HepG2 (cell line): Measurements from ENCODE around the gene FUCA1. TPM values are rescaled to one million over a fixed set of nuclear protein-coding genes. Genes with fewer than 3 reads are reported as not detected.

Experiments used
- ETS1 ChIP-seq: sonication (generic); formaldehyde crosslinking; IDR thresholded peaks from 2 replicates; pipeline ENCODE4 v1.4.0; 2020; ENCODE audit warnings: missing genetic modification reagents
- FOXK1 ChIP-seq: sonication (generic); formaldehyde crosslinking; IDR thresholded peaks from 2 replicates; pipeline ENCODE4 v1.4.0; 2020; ENCODE audit warnings: low read depth, missing genetic modification reagents, borderline replicate concordance
- KDM3A ChIP-seq: IDR thresholded peaks from 2 replicates; pipeline ENCODE4 v1.6.1; 2018; ENCODE audit warnings: low read depth, missing compliant biosample characterization
- MTF1 ChIP-seq: sonication (generic); formaldehyde crosslinking; IDR thresholded peaks from 2 replicates; pipeline ENCODE4 v1.5.0; 2020; ENCODE audit warnings: missing genetic modification reagents
- NCOR1 ChIP-seq: fragments of 200-600 bp; sonication (generic); IDR thresholded peaks from 2 replicates; pipeline ENCODE4 v1.7.0; 2017; ENCODE audit warnings: antibody characterized with exemption, low read length, borderline replicate concordance
- RBAK ChIP-seq: sonication (generic); formaldehyde crosslinking; IDR thresholded peaks from 2 replicates; pipeline ENCODE4 v1.5.1; 2020; ENCODE audit warnings: mild to moderate bottlenecking, missing genetic modification reagents
- REXO4 ChIP-seq: sonication (generic); formaldehyde crosslinking; IDR thresholded peaks from 2 replicates; pipeline ENCODE4 v1.8.0; 2022; ENCODE audit warnings: missing genetic modification reagents, mild to moderate bottlenecking, borderline replicate concordance
- RXRA ChIP-seq: sonication (generic); formaldehyde crosslinking; IDR thresholded peaks from 2 replicates; pipeline ENCODE4 v1.5.1; 2020; ENCODE audit warnings: missing genetic modification reagents
- SIN3B ChIP-seq: fragments of 150-350 bp; IDR thresholded peaks from 2 replicates; pipeline ENCODE4 v1.6.1; 2014; ENCODE audit warnings: low read length
- THYN1 ChIP-seq: sonication (generic); formaldehyde crosslinking; IDR thresholded peaks from 2 replicates; pipeline ENCODE4 v1.8.1; 2023; ENCODE audit warnings: low read depth, mild to moderate bottlenecking, moderate library complexity, missing genetic modification reagents, borderline replicate concordance
- TRAFD1 ChIP-seq: sonication (generic); formaldehyde crosslinking; IDR thresholded peaks from 2 replicates; pipeline ENCODE4 v1.5.1; 2020; ENCODE audit warnings: missing genetic modification reagents, mild to moderate bottlenecking, borderline replicate concordance
- ZBTB33 ChIP-seq: sonication (generic); formaldehyde crosslinking; IDR thresholded peaks from 2 replicates; pipeline ENCODE4 v1.4.0; 2020; ENCODE audit warnings: missing genetic modification reagents
- ZMYM3 ChIP-seq: sonication (generic); formaldehyde crosslinking; IDR thresholded peaks from 2 replicates; pipeline ENCODE4 v1.5.1; 2020; ENCODE audit warnings: mild to moderate bottlenecking, missing genetic modification reagents
- ZNF121 ChIP-seq: sonication (generic); formaldehyde crosslinking; IDR thresholded peaks from 2 replicates; pipeline ENCODE4 v1.5.0; 2020; ENCODE audit warnings: mild to moderate bottlenecking, missing genetic modification reagents
- ZNF224 ChIP-seq: sonication (generic); formaldehyde crosslinking; IDR thresholded peaks from 2 replicates; pipeline ENCODE4 v1.5.0; 2020; ENCODE audit warnings: mild to moderate bottlenecking, missing genetic modification reagents
- ZNF263 ChIP-seq: sonication (generic); formaldehyde crosslinking; IDR thresholded peaks from 2 replicates; pipeline ENCODE4 v1.4.0; 2020; ENCODE audit warnings: missing genetic modification reagents
- ZNF282 ChIP-seq: fragments of 450-650 bp; IDR thresholded peaks from 2 replicates; pipeline ENCODE4 v1.6.1; 2018; ENCODE audit not compliant: partially characterized antibody
- ZNF441 ChIP-seq: sonication (generic); formaldehyde crosslinking; IDR thresholded peaks from 2 replicates; pipeline ENCODE4 v1.7.0; 2021; ENCODE audit warnings: missing genetic modification reagents, borderline replicate concordance
- ZNF775 ChIP-seq: sonication (generic); formaldehyde crosslinking; IDR thresholded peaks from 2 replicates; pipeline ENCODE4 v1.4.0; 2020; ENCODE audit warnings: missing genetic modification reagents, mild to moderate bottlenecking, moderate library complexity, borderline replicate concordance
- polyA plus RNA-seq, 8 experiments: library from polyadenylated mRNA; depleted of rRNA in 3 of 8; stranded (reverse) in 7 of 8; unstranded in 1 of 8; fragments of >200 nt; fragmentation: Illumina TruSeq in 4 of 8; extraction: Trizol in 4 of 8; gene quantifications; 2 replicates each; pipeline versions ENCODE4 v1.2.1 to v1.2.3, GENCODE V29; 2011 to 2016; ENCODE audit warnings: low read depth in 4 of 8, missing spikeins in 1 of 8, mixed read lengths in 1 of 8; ENCODE audit not compliant: insufficient read depth in 1 of 8
- total RNA-seq, 5 experiments: library from RNA; depleted of rRNA; stranded (reverse); fragments of >200 nt; fragmentation: Illumina TruSeq; extraction: Trizol; gene quantifications; 2 replicates each; pipeline ENCODE4 v1.2.3, GENCODE V29; 2016; ENCODE audit warnings: low read depth in 1 of 5
- TF ChIP-seq, protein P1 (sequence below): sonication (generic); formaldehyde crosslinking; IDR thresholded peaks from 2 replicates; pipeline ENCODE4 v1.4.0; 2020; ENCODE audit warnings: missing genetic modification reagents
- TF ChIP-seq, protein P2 (sequence below): sonication (generic); formaldehyde crosslinking; IDR thresholded peaks from 2 replicates; pipeline ENCODE4 v1.4.0; 2020; ENCODE audit warnings: mild to moderate bottlenecking, missing genetic modification reagents
- TF ChIP-seq, protein P3 (sequence below): sonication (generic); formaldehyde crosslinking; IDR thresholded peaks from 2 replicates; pipeline ENCODE4 v1.8.0; 2022; ENCODE audit warnings: missing genetic modification reagents, mild to moderate bottlenecking, borderline replicate concordance

FUCA1 gene
- total and polyA plus RNA-seq, 2 of the 13 experiments (the other 11 are each of a cell fraction or from before 2014, with no cell fraction given): 32.7 to 33.6 TPM

DNA sequence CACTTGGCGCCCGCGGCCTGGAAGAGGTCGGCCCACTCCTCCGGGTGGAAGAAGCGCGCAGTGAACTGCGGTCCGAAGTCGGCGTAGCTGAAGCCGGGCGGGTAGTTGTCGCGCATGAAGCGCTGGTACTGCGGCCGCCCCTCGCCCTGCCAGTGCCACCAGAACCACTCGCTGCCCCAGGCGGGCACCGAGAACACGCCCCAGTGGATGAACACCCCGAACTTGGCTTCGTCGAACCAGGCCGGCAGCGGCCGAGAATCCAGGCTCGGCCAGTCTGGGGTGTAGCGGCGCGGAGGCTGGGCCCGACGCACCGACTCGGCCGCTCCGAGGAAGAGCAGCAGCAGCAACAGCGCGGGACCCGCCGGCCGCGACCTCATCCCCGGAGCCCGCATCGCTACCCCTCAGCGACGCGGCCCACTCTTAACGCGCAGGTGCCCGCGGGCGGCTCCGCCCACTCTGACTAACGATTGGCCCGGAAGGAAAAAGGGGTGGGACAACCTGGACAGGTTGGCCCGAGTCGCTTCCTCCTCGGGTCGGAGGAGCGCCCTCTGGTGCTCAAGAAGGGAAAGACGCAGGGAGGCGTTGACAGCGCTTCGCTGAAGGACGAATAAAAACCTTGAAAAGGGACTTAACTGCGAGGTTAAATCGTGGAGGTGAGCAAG lies at the start of gene FUCA1 (continued):
- TF ChIP-seq ZNF224 (CRISPR knock-in tag): 0 out of 2 replicates have a peak, but pooled peaks have one; percentile 30
- TF ChIP-seq SIN3B: no peak
- TF ChIP-seq KDM3A (CRISPR knock-in tag): peak; percentile 36; the same call in 1 of the 2 replicates
- TF ChIP-seq, protein P1, sequence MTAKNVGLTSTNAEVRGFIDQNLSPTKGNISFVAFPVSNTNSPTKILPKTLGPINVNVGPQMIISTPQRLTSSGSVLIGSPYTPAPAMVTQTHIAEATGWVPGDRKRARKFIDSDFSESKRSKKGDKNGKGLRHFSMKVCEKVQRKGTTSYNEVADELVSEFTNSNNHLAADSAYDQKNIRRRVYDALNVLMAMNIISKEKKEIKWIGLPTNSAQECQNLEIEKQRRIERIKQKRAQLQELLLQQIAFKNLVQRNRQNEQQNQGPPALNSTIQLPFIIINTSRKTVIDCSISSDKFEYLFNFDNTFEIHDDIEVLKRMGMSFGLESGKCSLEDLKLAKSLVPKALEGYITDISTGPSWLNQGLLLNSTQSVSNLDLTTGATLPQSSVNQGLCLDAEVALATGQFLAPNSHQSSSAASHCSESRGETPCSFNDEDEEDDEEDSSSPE (CRISPR knock-in tag): peak; percentile 59; the same call in 1 of the 2 replicates
- 0 out of 2 replicates have a peak, but pooled peaks have one; percentile 34 for TF ChIP-seq MTF1
- no peak for TF ChIP-seq ZNF282
- TF ChIP-seq NCOR1: no peak
- no peak for TF ChIP-seq RBAK
- TF ChIP-seq, protein P2, sequence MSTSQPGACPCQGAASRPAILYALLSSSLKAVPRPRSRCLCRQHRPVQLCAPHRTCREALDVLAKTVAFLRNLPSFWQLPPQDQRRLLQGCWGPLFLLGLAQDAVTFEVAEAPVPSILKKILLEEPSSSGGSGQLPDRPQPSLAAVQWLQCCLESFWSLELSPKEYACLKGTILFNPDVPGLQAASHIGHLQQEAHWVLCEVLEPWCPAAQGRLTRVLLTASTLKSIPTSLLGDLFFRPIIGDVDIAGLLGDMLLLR: no peak
- TF ChIP-seq FOXK1 (CRISPR knock-in tag): 0 out of 2 replicates have a peak, but pooled peaks have one; percentile 11
- no peak for TF ChIP-seq ZNF775 (CRISPR knock-in tag)
- no peak for TF ChIP-seq ZBTB33
- peak; percentile 9; the same call in 1 of the 2 replicates for TF ChIP-seq ZMYM3
- TF ChIP-seq ZNF121 (CRISPR knock-in tag): no peak
- peak; percentile 69; the same call in 1 of the 2 replicates for TF ChIP-seq ZNF441 (CRISPR knock-in tag)
- TF ChIP-seq ZNF263 (CRISPR knock-in tag): peak; percentile 9; the same call in 1 of the 2 replicates
- TF ChIP-seq RXRA: peak; percentile 30; the same call in 1 of the 2 replicates
- peak; percentile 53; the same call in 1 of the 2 replicates for TF ChIP-seq REXO4 (CRISPR knock-in tag)
- TF ChIP-seq TRAFD1: 0 out of 2 replicates have a peak, but pooled peaks have one; percentile 49
- no peak for TF ChIP-seq ETS1 (CRISPR knock-in tag)
- TF ChIP-seq, protein P3, sequence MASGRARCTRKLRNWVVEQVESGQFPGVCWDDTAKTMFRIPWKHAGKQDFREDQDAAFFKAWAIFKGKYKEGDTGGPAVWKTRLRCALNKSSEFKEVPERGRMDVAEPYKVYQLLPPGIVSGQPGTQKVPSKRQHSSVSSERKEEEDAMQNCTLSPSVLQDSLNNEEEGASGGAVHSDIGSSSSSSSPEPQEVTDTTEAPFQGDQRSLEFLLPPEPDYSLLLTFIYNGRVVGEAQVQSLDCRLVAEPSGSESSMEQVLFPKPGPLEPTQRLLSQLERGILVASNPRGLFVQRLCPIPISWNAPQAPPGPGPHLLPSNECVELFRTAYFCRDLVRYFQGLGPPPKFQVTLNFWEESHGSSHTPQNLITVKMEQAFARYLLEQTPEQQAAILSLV (CRISPR knock-in tag): peak; percentile 69; the same call in 1 of the 2 replicates
- TF ChIP-seq THYN1 (CRISPR knock-in tag): no peak
